Duodenal mucosa (tissue), 2 donors: ENCODE data around the gene MECR.

Source experiments
- H3K27ac ChIP-seq: one replicate; pipeline ENCODE4 v1.7.0; 2013; ENCODE audit warnings: low read depth, low read length
- H3K27me3 ChIP-seq, 2 donors: one replicate each; pipeline ENCODE4 v1.7.0; 2013; ENCODE audit warnings: low read length in 2 of 2, control low read depth in 1 of 2; ENCODE audit not compliant: insufficient read depth in 2 of 2, control insufficient read depth in 1 of 2
- H3K36me3 ChIP-seq, 2 donors: one replicate each; pipeline ENCODE4 v1.7.0; 2013; ENCODE audit warnings: low read length in 2 of 2, control low read depth in 1 of 2; ENCODE audit not compliant: insufficient read depth in 2 of 2, control insufficient read depth in 1 of 2
- H3K4me1 ChIP-seq, 2 donors: one replicate each; pipeline ENCODE4 v1.7.0; 2013; ENCODE audit warnings: low read length in 2 of 2, control low read depth in 1 of 2; ENCODE audit not compliant: insufficient read depth in 2 of 2, control insufficient read depth in 1 of 2
- H3K4me3 ChIP-seq, 2 donors: one replicate each; pipeline ENCODE4 v1.7.0; 2013; ENCODE audit warnings: low read length in 2 of 2, low read depth in 1 of 2
- H3K9ac ChIP-seq, 2 donors: one replicate each; pipeline ENCODE4 v1.7.0; 2013; ENCODE audit warnings: low read length in 2 of 2, low read depth in 1 of 2
- H3K9me3 ChIP-seq, 2 donors: one replicate each; pipeline ENCODE4 v1.7.0; 2013; ENCODE audit warnings: low read length in 2 of 2, control low read depth in 1 of 2; ENCODE audit not compliant: control insufficient read depth in 1 of 2

MECR gene

GRCh38 chr1:29208442-29208841, 22.3 kb downstream of the MECR start:
- no peak overlapping the region for H3K9ac ChIP-seq
- H3K27ac ChIP-seq = no peak overlapping the region
- H3K4me3 ChIP-seq = no peak overlapping the region
- no peaks in the 10 kb centered on the region for H3K27me3 ChIP-seq
- H3K4me1 ChIP-seq = peaks cover 6 to 10% of the 10 kb centered on the region in 2 donors
- H3K36me3 ChIP-seq = peaks cover 18 to 40% of the 10 kb centered on the region in 2 donors
- no peaks in the 10 kb centered on the region for H3K9me3 ChIP-seq

GRCh38 chr1:29202584-29203340, 28.0 kb downstream of the MECR start:
- Histone ChIP-seq H3K4me3 (no peak overlapping the region), H3K36me3 (peaks cover 14 to 43% of the 10 kb centered on the region in 2 donors), H3K9ac (peak overlapping the region in 1 of 2 donors; percentile 3), H3K4me1 (peaks cover 9 to 10% of the 10 kb centered on the region in 2 donors), H3K9me3 (no peaks in the 10 kb centered on the region), H3K27me3 (no peaks in the 10 kb centered on the region), H3K27ac (no peak overlapping the region)

- Histone ChIP-seq H3K36me3 (peaks cover 14 to 43% of the 10 kb centered on the region in 2 donors), H3K9me3 (no peaks in the 10 kb centered on the region), H3K27me3 (no peaks in the 10 kb centered on the region), H3K4me1 (peaks cover 11 to 15% of the 10 kb centered on the region in 2 donors), H3K9ac (peak overlapping the region in 1 of 2 donors; percentile 1), H3K4me3 (no peak overlapping the region), H3K27ac (no peak overlapping the region)
Measured at GRCh38 chr1:29202053-29202452, 28.7 kb downstream of the MECR start.

- Histone ChIP-seq H3K36me3 (peaks cover 12 to 40% of the 10 kb centered on the region in 2 donors), H3K4me3 (no peak overlapping the region), H3K27me3 (no peaks in the 10 kb centered on the region), H3K4me1 (peaks cover 11 to 17% of the 10 kb centered on the region in 2 donors), H3K9ac (no peak overlapping the region), H3K27ac (no peak overlapping the region), H3K9me3 (no peaks in the 10 kb centered on the region)
Measured at GRCh38 chr1:29201595-29202051, 29.1 kb downstream of the MECR start.

GRCh38 chr1:29200906-29201594, 29.7 kb downstream of the MECR start:
- Histone ChIP-seq H3K36me3 (peaks cover 6 to 34% of the 10 kb centered on the region in 2 donors), H3K27ac (no peak overlapping the region)

GRCh38 chr1:29197993-29198392, 32.7 kb downstream of the MECR start:
- no peaks in the 10 kb centered on the region for H3K9me3 ChIP-seq
- H3K9ac ChIP-seq = no peak overlapping the region
- H3K27ac ChIP-seq = no peak overlapping the region
- H3K27me3 ChIP-seq = no peaks in the 10 kb centered on the region
- H3K36me3 ChIP-seq = peaks cover 13 to 33% of the 10 kb centered on the region in 2 donors
- H3K4me3 ChIP-seq = no peak overlapping the region
- H3K4me1 ChIP-seq = peaks cover 17 to 23% of the 10 kb centered on the region in 2 donors

More at GRCh38 chr1:29200906-29201594, 29.7 kb downstream of the MECR start:
- Histone ChIP-seq H3K9ac (no peak overlapping the region), H3K4me1 (peaks cover 11 to 18% of the 10 kb centered on the region in 2 donors), H3K4me3 (no peak overlapping the region), H3K9me3 (no peaks in the 10 kb centered on the region), H3K27me3 (no peaks in the 10 kb centered on the region)

GRCh38 chr1:29197590-29197924, 33.2 kb downstream of the MECR start:
- H3K27me3 ChIP-seq = no peaks in the 10 kb centered on the region
- no peak overlapping the region for H3K4me3 ChIP-seq
- no peaks in the 10 kb centered on the region for H3K9me3 ChIP-seq
- H3K4me1 ChIP-seq = peaks cover 18 to 21% of the 10 kb centered on the region in 2 donors
- no peak overlapping the region for H3K9ac ChIP-seq
- H3K36me3 ChIP-seq = peaks cover 13 to 33% of the 10 kb centered on the region in 2 donors
- no peak overlapping the region for H3K27ac ChIP-seq

- Histone ChIP-seq H3K36me3 (peaks cover 13 to 33% of the 10 kb centered on the region in 2 donors), H3K9ac (no peak overlapping the region), H3K4me3 (no peak overlapping the region), H3K27ac (no peak overlapping the region), H3K9me3 (no peaks in the 10 kb centered on the region), H3K27me3 (no peaks in the 10 kb centered on the region), H3K4me1 (peaks cover 19 to 21% of the 10 kb centered on the region in 2 donors)
Measured at GRCh38 chr1:29196863-29197589, 33.7 kb downstream of the MECR start.

GRCh38 chr1:29195881-29196291, 34.8 kb downstream of the MECR start:
- no peak overlapping the region for H3K27ac ChIP-seq
- H3K9me3 ChIP-seq = no peaks in the 10 kb centered on the region
- H3K4me1 ChIP-seq = peaks cover 19 to 22% of the 10 kb centered on the region in 2 donors
- no peak overlapping the region for H3K9ac ChIP-seq
- H3K27me3 ChIP-seq = no peaks in the 10 kb centered on the region
- no peak overlapping the region for H3K4me3 ChIP-seq
- peaks cover 13 to 22% of the 10 kb centered on the region in 2 donors for H3K36me3 ChIP-seq
